ENCODE results near the gene IMMP2L. TPM values are rescaled to one million over a fixed set of nuclear protein-coding genes. Genes with fewer than 3 reads are reported as not detected.

The IMMP2L gene
- total and polyA plus RNA-seq, 2 donors (not counting 3 experiments of a cell fraction or from before 2014, with no cell fraction given) = 9.9 to 11.8 TPM

GRCh38 chr7:110852156-110852940, 709.9 kb downstream of the IMMP2L start:
- Histone ChIP-seq H3K9me3 (replicated peaks; ENCODE audit: control insufficient read depth, insufficient read depth, low read length) (no peaks in the 10 kb centered on the region), H4K20me1 (replicated peaks; ENCODE audit: control insufficient read depth, extremely low read depth, insufficient read depth, low read length) (no peaks in the 10 kb centered on the region), H3K9me1 (replicated peaks; ENCODE audit: control insufficient read depth, extremely low read depth, insufficient read depth, low read length) (no peaks in the 10 kb centered on the region), H3K4me2 (ENCODE audit: insufficient read depth, low read length) (no peak overlapping the region), H3K79me2 (ENCODE audit: control insufficient read depth, insufficient read depth, low read length) (no peaks in the 10 kb centered on the region), H3K36me3 (ENCODE audit: control insufficient read depth in 2 of 2, extremely low read depth in 1 of 2, insufficient read depth in 2 of 2, low read length in 2 of 2) (no peaks in the 10 kb centered on the region), H3K27ac (ENCODE audit: insufficient read depth, low read depth, low read length) (no peak overlapping the region), H3K27me3 (ENCODE audit: control insufficient read depth in 2 of 2, insufficient read depth in 2 of 2, low read length in 2 of 2) (no peaks in the 10 kb centered on the region), H3K9ac (replicated peaks; ENCODE audit: extremely low read depth, insufficient read depth, low read length) (no peak overlapping the region), H2AFZ (ENCODE audit: low read depth, low read length) (no peak overlapping the region), H3K4me3 (replicated peaks in 1 of 3; ENCODE audit: insufficient read depth in 1 of 3, low read depth in 1 of 3, low read length in 3 of 3) (no peak overlapping the region), H3K4me1 (ENCODE audit: control insufficient read depth, extremely low read depth, insufficient read depth, low read length) (no peaks in the 10 kb centered on the region)
- no TSS peak for BruUV-seq (replicated peaks)
- CTCF ChIA-PET = interaction anchor here (1.7 kb wide), 1 partner anchor 12 kb away, joined by 3 read pairs; no protein-coding TSS in a partner anchor
- FAIRE-seq = no peak
- TF ChIP-seq FOS (IDR thresholded peaks at IDR 0.05; ENCODE audit: borderline replicate concordance, insufficient read depth, low read length) (no peak), EZH2 (IDR thresholded peaks at IDR 0.05; ENCODE audit: borderline replicate concordance, low read depth, low read length, severe bottlenecking) (no peak), JUN (IDR thresholded peaks at IDR 0.05; ENCODE audit: borderline replicate concordance, insufficient read depth, insufficient read length, low read depth) (no peak), GATA2 (IDR thresholded peaks at IDR 0.05; ENCODE audit: insufficient read depth, insufficient read length, low read depth, low read length) (no peak)
- dilution Hi-C loops (cut with MboI; ENCODE audit: extremely low pct_ligation_motif_present, low sequenced_read_pairs) (no loop called here), intact Hi-C loops (cut with micrococcal nuclease) (no loop called here)
- DNase-seq (ENCODE audit: low read depth, low spot score) = no peak
- POLR2A ChIA-PET = no interaction called here

DNA sequence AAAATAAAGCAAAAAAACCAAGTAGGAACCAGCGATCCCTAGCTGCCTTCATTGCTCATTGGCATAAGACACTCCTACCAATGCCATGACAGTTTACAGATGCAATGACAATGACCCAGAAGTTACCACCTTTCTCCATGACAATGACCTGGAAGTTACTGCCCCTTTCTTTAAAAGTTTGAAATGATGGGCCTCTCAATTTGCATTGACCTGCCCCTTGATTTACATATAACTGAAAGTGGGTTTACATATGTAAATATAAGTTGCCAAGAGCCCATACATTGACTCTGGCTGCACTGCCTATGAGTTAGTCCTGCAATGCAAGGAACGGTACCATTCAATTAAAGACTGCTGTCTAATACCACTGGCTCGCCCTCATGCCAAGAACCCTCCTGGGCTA, 712.1 kb downstream of the IMMP2L start:
- FAIRE-seq (no peak), DNase-seq (ENCODE audit: low read depth, low spot score) (no peak)
- Histone ChIP-seq H3K27ac (ENCODE audit: insufficient read depth, low read depth, low read length) (no peak overlapping the region), H3K36me3 (ENCODE audit: control insufficient read depth in 2 of 2, extremely low read depth in 1 of 2, insufficient read depth in 2 of 2, low read length in 2 of 2) (no peaks in the 10 kb centered on the region), H2AFZ (ENCODE audit: low read depth, low read length) (no peak overlapping the region), H3K4me2 (ENCODE audit: insufficient read depth, low read length) (no peak overlapping the region), H4K20me1 (replicated peaks; ENCODE audit: control insufficient read depth, extremely low read depth, insufficient read depth, low read length) (no peaks in the 10 kb centered on the region), H3K9me1 (replicated peaks; ENCODE audit: control insufficient read depth, extremely low read depth, insufficient read depth, low read length) (no peaks in the 10 kb centered on the region), H3K9ac (replicated peaks; ENCODE audit: extremely low read depth, insufficient read depth, low read length) (no peak overlapping the region), H3K9me3 (replicated peaks; ENCODE audit: control insufficient read depth, insufficient read depth, low read length) (no peaks in the 10 kb centered on the region), H3K79me2 (ENCODE audit: control insufficient read depth, insufficient read depth, low read length) (no peaks in the 10 kb centered on the region), H3K4me1 (ENCODE audit: control insufficient read depth, extremely low read depth, insufficient read depth, low read length) (no peaks in the 10 kb centered on the region), H3K4me3 (replicated peaks in 1 of 3; ENCODE audit: insufficient read depth in 1 of 3, low read depth in 1 of 3, low read length in 3 of 3) (no peak overlapping the region), H3K27me3 (ENCODE audit: control insufficient read depth in 2 of 2, insufficient read depth in 2 of 2, low read length in 2 of 2) (no peaks in the 10 kb centered on the region)
- TF ChIP-seq CTCF (IDR thresholded peaks at IDR 0.05; ENCODE audit: extremely low read depth in 1 of 2, insufficient read depth in 1 of 2, low read depth in 1 of 2, low read length in 2 of 2) (no peak), POLR2AphosphoS5 (IDR thresholded peaks at IDR 0.05; ENCODE audit: insufficient read depth, low read depth, low read length) (no peak)
- dilution Hi-C loops (cut with MboI; ENCODE audit: extremely low pct_ligation_motif_present, low sequenced_read_pairs) = no loop called here
- intact Hi-C loops (cut with micrococcal nuclease) = no loop called here
- ChIA-PET CTCF (no interaction called here), POLR2A (no interaction called here)
- BruUV-seq (replicated peaks) = no TSS peak
